Measurements from ENCODE around the gene LRRC3. TPM values are rescaled to one million over a fixed set of nuclear protein-coding genes. Genes with fewer than 3 reads are reported as not detected.

LRRC3 gene
- total and polyA plus RNA-seq, 2 of the 4 experiments (the other 2 are of a cell fraction) = under 0.01 to 0.38 TPM

DNA sequence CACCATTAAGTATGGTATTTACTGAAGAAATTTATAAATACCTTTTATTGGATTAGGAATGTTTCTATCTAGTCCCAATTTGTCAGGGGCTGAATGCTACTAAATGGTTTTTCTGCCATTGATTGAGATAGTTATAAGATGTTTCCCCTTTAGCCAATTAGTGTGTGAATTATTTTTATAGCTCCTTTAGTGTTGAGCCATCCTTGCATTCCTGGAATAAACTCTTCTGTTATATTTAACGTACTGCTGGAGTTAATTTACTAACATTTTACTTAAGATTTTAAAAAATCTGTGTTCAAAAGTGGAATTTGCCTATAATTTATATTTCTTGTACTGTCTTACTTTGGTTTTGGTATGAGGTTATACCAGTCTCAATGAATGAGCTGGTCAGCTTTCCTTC is 25.4 kb upstream of the LRRC3 start:
- ChIA-PET POLR2A (ENCODE audit: unreplicated experiment) (no interaction called here), CTCF (no interaction called here)
- H3K27me3 ChIP-seq (ENCODE audit: control insufficient read depth, insufficient read depth, low read length) = no peaks in the 10 kb centered on the region
- H3K4me3 ChIP-seq (ENCODE audit: insufficient read depth, low read depth, low read length) = no peak overlapping the region
- H4K20me1 ChIP-seq (ENCODE audit: insufficient read depth, low read length) = no peaks in the 10 kb centered on the region
- no peak overlapping the region for H2BK15ac ChIP-seq (ENCODE audit: low read depth, low read length)
- no peak overlapping the region for H3K4ac ChIP-seq (ENCODE audit: low read depth, low read length)
- H3K9me3 ChIP-seq (ENCODE audit: control insufficient read depth, insufficient read depth, low read length) = peaks cover 29% of the 10 kb centered on the region; the same call in 1 of the 2 replicates
- BruUV-seq (replicated peaks) = no TSS peak
- in situ Hi-C loops (cut with MboI; ENCODE audit: low sequenced_read_pairs) (no loop called here), intact Hi-C loops (cut with micrococcal nuclease) (no loop called here), dilution Hi-C loops (cut with HindIII; ENCODE audit: low sequenced_read_pairs, unreplicated experiment) (no loop called here)
- no peaks in the 10 kb centered on the region for H3K79me1 ChIP-seq (ENCODE audit: low read depth in 1 of 2, low read length in 2 of 2)
- H2AK5ac ChIP-seq (ENCODE audit: low read depth, low read length) = no peak overlapping the region
- no peak overlapping the region for H4K91ac ChIP-seq (ENCODE audit: insufficient read depth, low read depth, low read length)
- no peak for TF ChIP-seq MAZ (IDR thresholded peaks at IDR 0.05; ENCODE audit: borderline replicate concordance, low read depth, low read length)
- TF ChIP-seq CEBPB (IDR thresholded peaks at IDR 0.05; ENCODE audit: low read depth, low read length) = no peak
- TF ChIP-seq, protein P1, sequence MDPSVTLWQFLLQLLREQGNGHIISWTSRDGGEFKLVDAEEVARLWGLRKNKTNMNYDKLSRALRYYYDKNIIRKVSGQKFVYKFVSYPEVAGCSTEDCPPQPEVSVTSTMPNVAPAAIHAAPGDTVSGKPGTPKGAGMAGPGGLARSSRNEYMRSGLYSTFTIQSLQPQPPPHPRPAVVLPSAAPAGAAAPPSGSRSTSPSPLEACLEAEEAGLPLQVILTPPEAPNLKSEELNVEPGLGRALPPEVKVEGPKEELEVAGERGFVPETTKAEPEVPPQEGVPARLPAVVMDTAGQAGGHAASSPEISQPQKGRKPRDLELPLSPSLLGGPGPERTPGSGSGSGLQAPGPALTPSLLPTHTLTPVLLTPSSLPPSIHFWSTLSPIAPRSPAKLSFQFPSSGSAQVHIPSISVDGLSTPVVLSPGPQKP (IDR thresholded peaks at IDR 0.05; ENCODE audit: borderline replicate concordance, low read depth, low read length) = no peak
- TF ChIP-seq CHD1 (IDR thresholded peaks at IDR 0.05; ENCODE audit: low read depth, low read length) = no peak
- no peak for TF ChIP-seq RFX5 (IDR thresholded peaks at IDR 0.05; ENCODE audit: low read depth, low read length)
- TF ChIP-seq MAFK (IDR thresholded peaks at IDR 0.05; ENCODE audit: low read depth, low read length) = no peak
- no peak overlapping the region for H2AFZ ChIP-seq (replicated peaks; ENCODE audit: low read length, poor library complexity)
- no CpG with 5 or more reads among the region's 1 CpG for WGBS, 2 experiments (ENCODE audit: extremely low coverage in 2 of 2, insufficient read length in 1 of 2)
- H3K27ac ChIP-seq (ENCODE audit: insufficient read depth, low read length) = no peak overlapping the region
- no peak overlapping the region for H3K14ac ChIP-seq (replicated peaks; ENCODE audit: low read depth, low read length)
- H3K23ac ChIP-seq (ENCODE audit: low read depth, low read length) = no peak overlapping the region
- no peak overlapping the region for H2BK120ac ChIP-seq (ENCODE audit: low read depth, low read length)
- no peak overlapping the region for H3K18ac ChIP-seq (ENCODE audit: low read depth, low read length)
- no peak overlapping the region for H4K5ac ChIP-seq (ENCODE audit: low read depth, low read length)
- H2BK5ac ChIP-seq (ENCODE audit: low read depth, low read length, poor library complexity, severe bottlenecking) = no peak overlapping the region
- no peak overlapping the region for H3K4me2 ChIP-seq (ENCODE audit: low read depth, low read length)
- ATAC-seq (ENCODE audit: low read depth) (no peak), DNase-seq (no peak)
- H4K8ac ChIP-seq (ENCODE audit: low read depth in 2 of 2, low read length in 2 of 2) = no peak overlapping the region
- H3K56ac ChIP-seq (ENCODE audit: extremely low read depth, insufficient read depth, low read length) = no peak overlapping the region
- no peak overlapping the region for H2BK20ac ChIP-seq (ENCODE audit: low read depth, low read length)
- H3K9ac ChIP-seq (ENCODE audit: low read depth, low read length) = no peak overlapping the region
- H3K9me1 ChIP-seq (ENCODE audit: insufficient read depth, low read length) = no peaks in the 10 kb centered on the region
- H2AK9ac ChIP-seq (replicated peaks; ENCODE audit: low read depth, low read length, poor library complexity) = no peak overlapping the region
- no peaks in the 10 kb centered on the region for H3K4me1 ChIP-seq (ENCODE audit: control insufficient read depth, insufficient read depth, low read length)
- no peaks in the 10 kb centered on the region for H3K36me3 ChIP-seq (ENCODE audit: control insufficient read depth, insufficient read depth, low read length)

Measured in IMR-90 (cell line).